NCI-H1417 (cell line): ENCODE results near the gene SNX25.
"Not testable (repeated sequence)": the region's sequence is repeated elsewhere in the genome, so short reads cannot be mapped to it uniquely, and the experiment has no call there.

ENCODE experiments used
- DNase-seq, 3 experiments: peaks; one replicate each; lab custom pipeline; 2025; lab: John Stamatoyannopoulos, UW

The SNX25 gene

GRCh38 chr4:185343726-185344581 lies 134.6 kb downstream of the SNX25 start:
- DNase-seq = no peak

- no peak for DNase-seq
Observed at GRCh38 chr4:185344743-185345538, 135.5 kb downstream of the SNX25 start.

GRCh38 chr4:185346975-185347601 lies 137.7 kb downstream of the SNX25 start:
- DNase-seq = no peak

- DNase-seq = no peak
Observed at GRCh38 chr4:185351691-185352090, 142.3 kb downstream of the SNX25 start.

- DNase-seq = no peak
Observed at GRCh38 chr4:185352202-185352601, 142.8 kb downstream of the SNX25 start.

- DNase-seq = no peak
Observed at GRCh38 chr4:185352741-185353140, 143.3 kb downstream of the SNX25 start.

GRCh38 chr4:185357211-185357610 lies 147.8 kb downstream of the SNX25 start:
- DNase-seq = no peak

GRCh38 chr4:185357733-185358440 lies 148.5 kb downstream of the SNX25 start:
- DNase-seq = no peak

GRCh38 chr4:185358514-185358913 lies 149.1 kb downstream of the SNX25 start:
- no peak for DNase-seq

GRCh38 chr4:185358959-185359358 lies 149.6 kb downstream of the SNX25 start:
- no peak for DNase-seq

- no peak for DNase-seq
Observed at GRCh38 chr4:185359767-185360446, 150.5 kb downstream of the SNX25 start.

GRCh38 chr4:185361872-185362271 lies 152.5 kb downstream of the SNX25 start:
- DNase-seq = no peak

- not testable (repeated sequence) for DNase-seq
Observed at GRCh38 chr4:185362570-185362969, 153.2 kb downstream of the SNX25 start.

GRCh38 chr4:185363251-185363650 lies 153.9 kb downstream of the SNX25 start:
- DNase-seq = no peak

GRCh38 chr4:185364886-185365285 lies 155.5 kb downstream of the SNX25 start:
- no peak for DNase-seq

GRCh38 chr4:185369731-185370130 lies 160.3 kb downstream of the SNX25 start:
- no peak for DNase-seq

GRCh38 chr4:185370268-185370949 lies 161.0 kb downstream of the SNX25 start:
- DNase-seq = no peak

GRCh38 chr4:185371702-185372101 lies 162.3 kb downstream of the SNX25 start:
- DNase-seq = no peak

- no peak for DNase-seq
Observed at GRCh38 chr4:185374027-185374426, 164.6 kb downstream of the SNX25 start.

- DNase-seq = no peak
Observed at GRCh38 chr4:185374573-185374972, 165.2 kb downstream of the SNX25 start.

- DNase-seq = no peak
Observed at GRCh38 chr4:185378264-185378663, 168.9 kb downstream of the SNX25 start.
